Mesothelial cell of epicardium (in vitro differentiated cells): Measurements from ENCODE around the gene SACM1L. TPM values are rescaled to one million over a fixed set of nuclear protein-coding genes. Genes with fewer than 3 reads are reported as not detected.

Experiments
- DNase-seq, 2 experiments: peaks; one replicate each; pipeline ENCODE4 v3.0.0; 2021; ENCODE audit warnings: low spot score in 2 of 2; ENCODE audit not compliant: unreplicated experiment in 2 of 2
- H3K27ac Mint-ChIP-seq: 2 replicates; pipeline ENCODE4 v1.8.0; 2021; ENCODE audit warnings: mixed read lengths
- H3K27me3 Mint-ChIP-seq: 2 replicates; pipeline ENCODE4 v1.8.0; 2021; ENCODE audit warnings: low read depth, mixed read lengths
- H3K36me3 Mint-ChIP-seq: 2 replicates; pipeline ENCODE4 v1.8.0; 2021; ENCODE audit warnings: mixed read lengths
- H3K4me1 Mint-ChIP-seq: 2 replicates; pipeline ENCODE4 v1.8.0; 2021; ENCODE audit warnings: mixed read lengths
- H3K4me3 Mint-ChIP-seq: 2 replicates; pipeline ENCODE4 v1.8.0; 2021; ENCODE audit warnings: mild to moderate bottlenecking, moderate library complexity, mixed read lengths
- H3K9me3 Mint-ChIP-seq: 2 replicates; pipeline ENCODE4 v1.8.0; 2021; ENCODE audit warnings: mixed read lengths
- total RNA-seq: library from RNA; stranded (reverse); gene quantifications from 3 replicates; pipeline ENCODE4 v1.2.1, GENCODE V29; 2021
- TF ChIP-seq, protein P1 (sequence below): fragments of 200-600 bp; sonication (generic); IDR thresholded peaks from one replicate; pipeline ENCODE4 v1.5.0; 2021; ENCODE audit warnings: antibody characterized with exemption; ENCODE audit not compliant: unreplicated experiment

Gene SACM1L
- total RNA-seq, 1 donor from 2014 or later: 51.8 TPM

- Mint-ChIP-seq H3K36me3 (peaks cover 36% of the 10 kb centered on the region), H3K4me1 (no peaks in the 10 kb centered on the region)
These were observed 52.1 kb downstream of the SACM1L start for GRCh38 chr3:45741247-45741646.

GRCh38 chr3:45741742-45742460, 52.7 kb downstream of the SACM1L start:
- no peaks in the 10 kb centered on the region for H3K4me1 Mint-ChIP-seq
- DNase-seq: no peak
- no peaks in the 10 kb centered on the region for H3K27me3 Mint-ChIP-seq
- H3K36me3 Mint-ChIP-seq: peaks cover 34% of the 10 kb centered on the region
- no peaks in the 10 kb centered on the region for H3K9me3 Mint-ChIP-seq
- no peak overlapping the region for H3K27ac Mint-ChIP-seq
- TF ChIP-seq, protein P1, sequence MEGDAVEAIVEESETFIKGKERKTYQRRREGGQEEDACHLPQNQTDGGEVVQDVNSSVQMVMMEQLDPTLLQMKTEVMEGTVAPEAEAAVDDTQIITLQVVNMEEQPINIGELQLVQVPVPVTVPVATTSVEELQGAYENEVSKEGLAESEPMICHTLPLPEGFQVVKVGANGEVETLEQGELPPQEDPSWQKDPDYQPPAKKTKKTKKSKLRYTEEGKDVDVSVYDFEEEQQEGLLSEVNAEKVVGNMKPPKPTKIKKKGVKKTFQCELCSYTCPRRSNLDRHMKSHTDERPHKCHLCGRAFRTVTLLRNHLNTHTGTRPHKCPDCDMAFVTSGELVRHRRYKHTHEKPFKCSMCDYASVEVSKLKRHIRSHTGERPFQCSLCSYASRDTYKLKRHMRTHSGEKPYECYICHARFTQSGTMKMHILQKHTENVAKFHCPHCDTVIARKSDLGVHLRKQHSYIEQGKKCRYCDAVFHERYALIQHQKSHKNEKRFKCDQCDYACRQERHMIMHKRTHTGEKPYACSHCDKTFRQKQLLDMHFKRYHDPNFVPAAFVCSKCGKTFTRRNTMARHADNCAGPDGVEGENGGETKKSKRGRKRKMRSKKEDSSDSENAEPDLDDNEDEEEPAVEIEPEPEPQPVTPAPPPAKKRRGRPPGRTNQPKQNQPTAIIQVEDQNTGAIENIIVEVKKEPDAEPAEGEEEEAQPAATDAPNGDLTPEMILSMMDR: no peak
- no peak overlapping the region for H3K4me3 Mint-ChIP-seq

More at GRCh38 chr3:45741247-45741646, 52.1 kb downstream of the SACM1L start:
- TF ChIP-seq, protein P1: no peak
- H3K9me3 Mint-ChIP-seq: no peaks in the 10 kb centered on the region
- H3K27ac Mint-ChIP-seq: no peak overlapping the region
- H3K27me3 Mint-ChIP-seq: no peaks in the 10 kb centered on the region
- no peak overlapping the region for H3K4me3 Mint-ChIP-seq
- no peak for DNase-seq

DNA sequence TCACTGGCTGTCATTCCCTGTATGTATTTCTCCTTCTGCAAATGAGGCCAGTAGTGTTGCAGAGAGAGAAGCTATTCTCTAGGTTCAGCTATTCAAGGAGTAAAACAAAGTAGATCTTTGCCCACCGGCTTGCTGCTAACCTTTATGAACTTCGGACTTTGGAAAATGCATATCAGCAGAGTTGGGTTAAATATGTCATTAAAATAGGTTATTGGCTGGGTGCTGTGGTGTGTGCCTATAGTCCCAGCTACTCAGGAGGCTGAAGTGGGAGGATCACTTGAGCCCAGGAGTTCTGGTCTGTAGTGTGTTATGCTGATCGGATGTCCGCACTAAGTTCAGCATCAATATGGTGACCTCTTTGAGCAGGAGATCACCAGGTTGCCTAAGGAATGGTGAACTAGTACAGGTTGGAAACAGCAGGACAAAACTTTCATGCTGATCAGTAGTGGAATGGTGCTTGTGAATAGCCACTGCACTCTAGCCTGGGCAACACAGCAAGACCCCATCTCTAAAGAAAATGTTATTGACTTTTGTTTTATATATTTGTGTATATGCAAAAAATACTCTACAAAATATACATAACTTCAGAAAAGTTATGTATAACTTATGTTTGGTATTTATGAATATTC, 53.4 kb downstream of the SACM1L start:
- TF ChIP-seq, protein P1: no peak
- DNase-seq: no peak
- Mint-ChIP-seq H3K4me3 (no peak overlapping the region), H3K4me1 (no peaks in the 10 kb centered on the region), H3K27ac (no peak overlapping the region), H3K36me3 (peaks cover 32% of the 10 kb centered on the region), H3K27me3 (no peaks in the 10 kb centered on the region), H3K9me3 (no peaks in the 10 kb centered on the region)

GRCh38 chr3:45746165-45746776, 57.1 kb downstream of the SACM1L start:
- Mint-ChIP-seq H3K27ac (no peak overlapping the region), H3K36me3 (peaks cover 18% of the 10 kb centered on the region), H3K9me3 (no peaks in the 10 kb centered on the region), H3K4me1 (no peaks in the 10 kb centered on the region), H3K27me3 (no peaks in the 10 kb centered on the region), H3K4me3 (no peak overlapping the region)
- no peak for DNase-seq
- TF ChIP-seq, protein P1: no peak

DNA sequence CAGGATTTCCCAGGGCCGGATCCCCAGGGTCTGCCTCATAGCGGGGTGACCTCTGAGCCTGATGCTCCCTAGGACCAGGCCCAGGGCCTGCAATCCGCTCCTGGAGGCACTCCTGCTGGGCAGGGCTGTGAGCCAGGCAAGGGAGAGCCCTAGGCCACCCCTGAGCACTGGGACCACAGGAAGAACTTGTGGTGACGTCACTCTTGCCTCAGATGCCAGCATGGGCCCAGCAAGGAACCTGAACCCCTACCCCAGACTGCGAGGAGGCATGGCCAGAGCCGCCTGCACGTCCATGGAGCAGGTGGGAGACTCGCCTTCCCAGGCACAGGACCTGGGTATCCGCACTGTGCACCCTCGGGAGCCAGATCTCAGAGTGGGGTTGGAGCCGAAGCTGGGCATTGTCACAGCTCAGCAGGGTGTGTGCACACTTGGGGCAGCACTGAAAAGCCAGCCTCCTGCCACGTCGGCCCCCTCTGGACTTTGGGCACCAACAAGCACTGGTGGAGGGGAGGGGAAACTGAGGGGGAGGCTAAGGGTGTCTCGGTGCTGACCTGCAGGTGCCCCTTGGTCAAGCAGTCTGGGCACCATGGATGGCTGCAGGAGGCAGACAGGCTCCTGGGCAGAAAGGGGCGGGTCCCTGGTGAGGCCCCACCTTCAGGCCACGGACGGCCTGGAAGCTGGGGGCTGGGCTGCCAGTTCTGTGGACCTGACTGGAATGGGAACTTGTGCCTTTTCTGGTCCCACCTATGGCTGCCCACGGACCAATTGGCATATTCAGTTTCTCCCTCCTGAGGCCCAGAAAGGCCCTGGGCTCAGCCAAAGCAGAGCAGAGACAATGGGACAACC, 57.8 kb downstream of the SACM1L start:
- Mint-ChIP-seq H3K36me3 (peaks cover 16% of the 10 kb centered on the region), H3K9me3 (no peaks in the 10 kb centered on the region), H3K4me3 (no peak overlapping the region), H3K27me3 (no peaks in the 10 kb centered on the region), H3K27ac (no peak overlapping the region), H3K4me1 (no peaks in the 10 kb centered on the region)
- no peak for DNase-seq
- TF ChIP-seq, protein P1: no peak
